ENCODE results near the gene C1QTNF3.

Gene C1QTNF3

DNA sequence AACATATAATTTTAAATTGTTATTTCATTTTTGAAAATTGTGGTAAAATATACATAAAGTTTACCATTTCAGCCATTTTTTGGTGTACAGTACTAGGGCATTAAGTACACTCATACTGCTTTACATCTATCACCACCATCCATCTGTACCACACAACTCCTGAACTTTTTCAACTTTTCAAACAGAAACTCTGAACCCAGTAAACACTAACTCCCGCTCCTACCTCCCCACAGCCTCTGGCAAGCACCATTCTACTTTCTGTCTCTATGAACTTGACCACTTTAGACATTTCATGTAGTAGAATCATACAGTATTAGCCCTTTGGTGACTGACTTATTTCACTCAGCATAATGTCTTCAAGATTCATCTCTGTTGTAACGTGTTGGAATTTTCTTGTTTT, 50.1 kb downstream of the C1QTNF3 start:
- no peak for DNase-seq

DNA sequence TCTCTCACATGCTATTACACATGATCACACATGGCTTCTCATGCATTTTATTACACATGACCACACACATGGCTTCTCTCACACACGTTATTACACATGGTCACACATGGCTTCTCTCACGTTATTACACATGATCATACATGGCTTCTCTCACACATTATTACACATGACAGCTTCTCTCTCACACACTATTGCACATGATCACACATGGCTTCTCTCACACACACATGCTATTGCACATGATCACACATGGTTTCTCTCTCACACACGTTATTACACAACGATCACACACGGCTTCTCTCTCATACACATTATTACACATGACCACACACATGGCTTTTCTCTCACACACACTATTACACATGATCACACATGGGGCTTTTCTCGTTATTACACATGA, 57.6 kb downstream of the C1QTNF3 start:
- no peak for DNase-seq

DNA sequence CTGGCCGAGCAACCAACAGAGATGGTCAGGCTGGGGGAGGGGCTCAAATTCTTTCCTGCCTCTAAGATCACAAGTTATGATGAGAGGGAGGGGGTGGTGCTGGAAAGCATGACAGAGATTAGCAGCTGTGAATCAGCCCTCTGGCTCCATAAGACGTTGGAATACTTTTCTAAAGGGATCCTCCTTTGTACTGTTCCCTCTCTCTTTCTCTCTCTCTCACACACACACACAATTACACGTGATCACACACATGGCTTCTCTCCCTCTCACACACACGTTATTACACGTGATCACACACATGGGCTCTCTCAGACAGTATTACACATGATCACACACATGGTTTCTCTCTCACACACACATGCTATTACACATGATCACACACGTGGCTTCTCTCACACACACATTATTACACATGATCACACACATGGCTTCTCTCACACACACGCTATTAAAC, 58.3 kb downstream of the C1QTNF3 start, which contains the start of gene SLC45A2:
SLC45A2 (minus strand) TSS at position 23 of the 454 bp plus-strand sequence. CDS start 110 bp downstream, outside the sequence.
- no peak for DNase-seq

DNA sequence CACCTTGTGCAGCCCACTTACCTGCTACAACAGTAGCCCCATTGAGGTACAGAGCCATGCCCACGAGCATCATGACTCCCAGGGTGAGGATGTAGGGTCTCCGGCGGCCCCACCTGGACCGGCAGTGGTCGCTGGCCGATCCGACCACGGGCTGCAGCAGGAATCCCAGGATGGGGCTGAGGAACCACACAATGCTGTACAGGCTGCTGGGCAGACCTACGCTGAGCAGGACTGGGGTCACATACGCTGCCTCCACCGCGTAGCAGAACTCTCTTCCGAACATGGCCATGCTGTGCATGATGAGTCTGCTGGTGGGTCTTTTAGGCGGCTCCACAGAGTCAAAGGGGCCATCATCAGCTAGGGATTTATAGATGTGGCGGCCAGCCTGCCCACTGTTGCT, 58.8 kb downstream of the C1QTNF3 start:
- DNase-seq, result no peak

DNA sequence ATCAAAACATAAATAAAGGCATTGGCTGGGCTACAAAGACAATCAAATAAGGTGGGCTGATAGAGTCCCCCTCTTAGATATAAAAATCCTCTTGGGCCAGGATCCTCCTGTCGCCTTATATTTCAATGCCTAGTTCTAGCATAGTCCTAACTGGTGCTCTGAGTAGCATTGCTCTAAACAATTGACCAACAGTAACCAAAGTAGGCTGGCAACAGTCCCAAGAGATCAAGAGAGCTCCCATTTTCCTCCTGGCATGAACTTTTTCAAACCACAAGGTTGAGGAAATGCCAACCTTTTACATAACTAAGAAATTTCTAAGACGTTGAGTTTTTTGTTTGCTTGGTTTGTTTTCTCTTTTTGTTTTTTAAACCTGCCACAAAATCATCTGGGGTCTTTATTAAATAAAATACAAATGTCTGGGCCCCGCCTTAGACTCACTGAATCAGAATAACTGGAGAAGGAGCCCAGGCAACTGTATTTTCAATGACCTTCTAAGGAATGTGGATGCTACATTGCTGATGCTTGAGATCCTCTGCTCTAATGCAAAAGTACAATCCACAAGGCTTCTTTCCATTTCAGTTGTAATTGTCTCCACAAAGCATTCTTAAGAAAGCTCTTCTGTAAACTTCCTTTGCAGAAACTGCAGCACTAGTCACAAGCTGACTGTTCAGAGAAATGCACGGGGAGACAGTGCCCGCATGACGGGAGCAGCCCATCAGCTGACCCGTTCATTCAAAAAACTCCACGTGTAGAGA, 61.4 kb downstream of the C1QTNF3 start:
- DNase-seq, result no peak

DNA sequence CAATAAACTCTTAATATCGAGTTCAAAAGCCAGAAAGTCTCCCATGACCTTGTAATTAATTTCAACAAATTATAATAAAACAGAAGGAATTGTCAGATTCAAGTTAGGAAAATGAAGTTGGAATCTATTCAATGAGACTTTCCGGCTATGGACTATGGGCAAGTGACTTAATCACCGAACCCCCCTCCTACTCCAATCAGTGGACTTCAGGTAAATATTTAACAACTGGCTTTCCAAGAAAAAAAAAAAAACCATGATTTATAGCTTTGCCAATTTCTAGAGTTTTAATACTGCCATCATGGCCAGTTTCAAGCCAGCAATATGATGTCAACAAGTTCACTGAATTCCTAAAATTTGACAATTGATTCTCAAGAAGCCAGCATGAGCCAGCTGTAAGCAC, 63.0 kb downstream of the C1QTNF3 start:
- DNase-seq, result no peak

DNA sequence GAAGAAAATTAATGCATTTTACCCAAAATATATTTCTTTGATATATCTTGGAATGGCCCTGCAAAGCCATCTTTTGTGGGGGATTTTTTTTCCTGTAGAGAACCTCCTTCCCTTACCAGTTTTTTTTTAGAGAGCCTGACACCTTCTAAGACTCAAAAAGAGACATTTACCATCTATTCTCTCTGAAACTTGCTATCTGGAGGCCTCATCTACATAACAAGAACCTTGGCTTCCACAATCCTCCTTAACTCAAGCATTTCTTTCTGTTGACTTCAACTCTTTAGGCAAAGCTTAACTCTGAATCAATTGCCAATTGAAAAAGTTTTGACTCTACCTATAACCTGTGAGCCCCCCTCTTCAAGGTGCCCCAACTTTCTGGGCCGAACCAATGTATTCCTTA, 64.7 kb downstream of the C1QTNF3 start:
- DNase-seq, result no peak

DNA sequence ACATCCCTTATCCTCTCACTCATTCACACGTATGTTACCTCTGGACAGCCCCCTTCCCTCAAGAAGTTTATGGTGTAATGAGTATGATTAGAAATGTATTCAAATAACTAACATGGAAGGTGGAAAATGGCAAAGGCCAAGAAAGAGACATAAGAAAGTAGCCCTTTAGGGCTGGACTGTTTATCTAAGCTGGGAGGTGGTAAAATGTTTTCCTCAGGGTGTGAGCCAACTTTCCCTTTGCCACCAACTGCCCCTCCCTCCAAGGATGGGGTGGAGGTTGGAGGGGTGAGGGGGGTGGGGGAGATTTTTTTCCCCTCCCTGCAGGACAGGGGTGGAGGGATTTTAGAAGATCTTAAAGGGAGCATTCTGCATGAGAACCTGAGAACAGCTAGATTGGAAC, 66.7 kb downstream of the C1QTNF3 start:
- no peak for DNase-seq

DNA sequence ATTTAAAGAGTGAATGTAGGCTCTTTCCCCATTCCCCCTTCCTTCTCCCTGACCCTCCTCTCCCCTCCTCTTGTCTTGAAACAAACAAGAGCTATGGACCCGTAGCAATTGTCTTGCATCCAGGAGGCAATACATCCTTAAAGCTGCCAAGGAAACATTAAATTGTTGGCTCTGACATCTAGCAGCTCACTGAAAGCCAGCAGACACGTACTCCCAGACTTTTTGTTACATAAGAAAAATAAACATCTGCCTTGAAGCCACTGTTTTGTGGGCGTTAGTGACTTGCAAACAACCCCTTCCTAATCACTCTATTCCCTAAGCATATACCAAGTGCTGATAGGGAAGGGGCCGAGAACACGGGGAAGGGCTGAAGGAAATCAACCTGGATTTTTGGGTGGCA, 67.2 kb downstream of the C1QTNF3 start:
- DNase-seq, result peak; percentile 44

DNA sequence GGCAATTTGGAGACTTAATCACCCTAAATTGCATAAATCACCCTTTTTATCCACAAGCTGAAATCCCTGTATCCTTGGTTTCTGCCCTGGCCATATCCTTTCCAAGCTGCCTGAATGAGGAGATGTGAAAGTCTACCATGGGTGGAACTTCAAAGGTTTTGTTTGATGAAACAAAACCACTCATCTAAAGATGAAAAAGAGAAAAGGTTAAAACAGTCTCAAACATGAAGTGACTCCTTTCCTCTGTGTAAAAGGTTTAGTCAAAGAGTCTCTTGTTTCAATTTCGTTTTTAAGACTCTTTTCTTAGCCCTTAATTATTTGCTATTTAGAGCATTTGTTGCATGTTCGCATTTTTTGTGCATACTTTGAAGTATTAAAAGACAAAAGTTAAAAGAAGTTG, 69.7 kb downstream of the C1QTNF3 start:
- no peak for DNase-seq

DNA sequence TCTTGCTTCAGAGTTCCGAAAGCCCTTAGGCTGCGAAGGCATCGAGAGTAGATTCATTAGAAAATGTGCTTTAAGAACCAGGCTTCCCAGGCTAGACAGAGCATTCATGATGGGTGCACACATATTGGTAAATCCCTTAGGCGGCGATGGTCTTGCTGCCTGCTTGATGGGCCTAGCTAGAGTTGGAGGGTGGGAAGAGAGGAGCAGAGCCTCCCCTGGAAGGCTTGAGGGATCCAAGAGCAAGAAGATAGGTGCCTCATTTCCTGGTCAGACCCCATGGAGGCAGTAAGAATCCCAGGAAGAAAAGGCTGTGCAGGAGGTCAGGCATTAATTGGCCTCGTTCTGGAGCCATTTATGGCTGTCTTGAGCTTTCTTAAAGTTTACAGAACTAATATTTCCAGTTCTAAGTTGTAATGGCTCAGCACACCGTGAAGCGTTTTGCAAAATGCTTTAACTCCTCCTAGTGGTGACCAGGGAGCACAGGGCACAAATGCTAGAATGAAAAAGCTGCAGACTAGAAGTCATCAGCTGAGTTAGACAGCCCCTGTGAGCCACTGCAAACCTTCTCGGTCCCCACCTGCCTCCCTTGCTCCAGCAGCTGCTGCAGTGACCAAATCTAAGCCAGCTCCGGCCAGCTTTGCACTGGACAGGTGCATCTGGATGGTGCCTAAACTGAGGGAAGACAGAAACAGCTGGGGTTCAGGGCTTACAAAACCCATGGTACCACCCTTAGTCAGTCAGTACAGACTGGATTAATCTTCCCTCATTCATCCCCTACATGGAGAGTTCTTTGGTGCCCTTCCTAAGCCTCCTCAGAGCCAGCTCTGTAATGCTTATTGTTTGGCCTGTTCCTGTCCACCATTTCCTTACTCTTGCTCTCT, 73.2 kb downstream of the C1QTNF3 start:
- DNase-seq, result peak; percentile 32

DNA sequence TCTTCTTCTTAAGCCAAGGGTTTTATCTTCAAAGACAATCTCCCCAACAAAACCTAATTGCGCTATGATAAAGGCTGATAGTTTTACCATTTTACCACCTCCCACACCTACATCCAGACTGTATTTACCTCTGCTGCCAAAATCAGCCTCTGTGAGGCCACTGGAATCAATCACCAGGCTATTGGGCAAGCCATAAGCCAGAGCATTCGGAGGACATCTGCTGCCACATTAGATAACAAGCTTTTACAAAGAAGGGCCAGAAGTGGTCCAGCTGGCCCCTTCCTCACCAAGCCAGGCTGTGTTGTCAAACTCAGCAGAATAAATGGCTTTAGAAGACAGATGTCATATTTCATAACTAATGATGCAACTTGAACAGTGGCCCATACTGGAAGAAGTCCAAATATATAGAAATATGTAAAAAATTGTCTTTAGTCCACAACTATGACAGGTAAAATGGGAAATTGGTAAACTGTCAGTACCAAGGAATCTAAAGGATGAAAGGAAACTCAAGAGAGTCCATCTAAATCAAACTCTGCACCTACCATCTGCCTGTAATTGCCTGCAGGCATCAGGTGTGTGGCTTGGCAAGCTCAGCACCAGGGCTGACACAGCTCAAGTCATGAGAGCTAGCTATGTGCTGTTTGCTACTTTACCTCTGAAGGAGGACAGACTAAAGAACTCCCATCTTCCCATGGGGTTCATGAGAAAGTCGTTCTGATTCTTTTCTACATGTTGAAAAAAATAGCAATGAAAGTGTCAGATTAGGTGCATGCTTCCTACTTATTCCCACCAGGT, 74.6 kb downstream of the C1QTNF3 start:
- no peak for DNase-seq

Data from femur (tissue), 1 donor.